T follicular helper cell (primary cell): ENCODE results near the gene AXIN2.
"Not testable (repeated sequence)": the region's sequence is repeated elsewhere in the genome, so short reads cannot be mapped to it uniquely, and the experiment has no call there.

Source experiments
- DNase-seq: peaks from one replicate; pipeline ENCODE4 v3.0.0-alpha.2; 2020; ENCODE audit warnings: low read depth

Gene AXIN2

DNA sequence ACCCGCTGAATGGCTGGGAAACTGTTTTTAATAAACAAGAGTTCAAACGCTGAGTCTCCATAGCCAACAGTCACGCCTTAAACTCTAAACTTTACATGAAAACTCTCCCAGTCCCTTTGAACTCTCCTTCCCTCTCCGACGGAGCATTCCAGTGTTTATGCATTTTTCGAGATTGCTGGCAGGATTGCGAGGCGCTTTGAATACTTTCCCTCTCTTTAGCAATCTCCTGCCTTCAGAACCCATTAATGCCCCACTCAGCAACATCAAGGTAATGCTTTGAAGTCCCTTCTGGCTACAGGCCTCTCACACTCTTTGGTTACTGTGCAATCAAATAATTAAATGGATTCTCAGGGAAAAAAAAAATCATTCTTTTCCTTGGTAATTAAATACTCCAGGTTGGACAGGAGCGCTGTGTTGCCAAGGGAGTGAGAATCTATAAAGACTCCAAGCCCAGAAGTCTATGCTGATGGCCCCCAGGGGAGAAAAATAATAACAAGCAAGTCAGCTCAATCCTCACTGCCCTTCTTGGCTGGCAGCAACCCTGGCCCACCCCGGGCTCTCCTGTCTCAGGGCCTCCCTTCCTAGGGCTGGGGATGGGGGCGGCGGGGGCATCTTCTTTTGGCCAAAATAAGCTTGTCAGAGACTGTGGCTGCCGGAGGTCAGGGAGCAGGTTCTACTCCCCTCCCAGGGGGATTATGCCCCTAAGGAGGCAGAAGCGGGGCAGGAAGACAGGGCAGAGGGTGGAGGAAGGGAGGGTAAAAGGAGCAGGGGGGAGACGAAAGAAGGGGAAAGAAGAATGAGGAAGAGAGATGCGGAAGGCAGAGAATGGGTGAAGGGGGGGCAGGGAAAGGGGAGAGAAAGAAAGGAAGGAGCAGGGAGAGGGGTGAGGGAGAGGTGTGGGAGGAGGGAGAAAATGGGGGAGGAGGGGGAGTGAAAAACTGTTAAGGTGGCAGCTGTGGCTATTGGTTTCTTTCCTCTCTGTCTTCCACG is 45.2 kb downstream of the AXIN2 start:
- no peak for DNase-seq

DNA sequence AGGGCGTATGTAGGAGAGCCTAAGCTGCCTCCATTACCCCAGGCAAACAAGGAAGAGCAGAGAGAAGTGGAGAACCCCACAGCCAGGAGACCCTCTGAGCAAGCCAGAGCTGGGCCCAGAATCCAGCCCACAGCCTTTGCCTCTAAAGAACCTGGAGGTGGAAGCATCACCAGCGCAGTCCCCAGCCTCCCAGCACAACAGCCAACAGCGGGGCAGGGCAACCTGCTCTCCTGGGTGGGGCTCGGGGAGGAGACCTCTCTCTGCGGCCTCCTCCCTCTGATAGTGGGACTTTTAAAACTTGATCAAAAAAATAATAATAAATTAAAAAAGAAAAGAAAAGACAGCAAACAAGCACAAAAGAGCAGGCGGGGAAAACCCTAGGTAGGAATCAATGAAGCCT is 45.9 kb downstream of the AXIN2 start:
- DNase-seq, result no peak

DNA sequence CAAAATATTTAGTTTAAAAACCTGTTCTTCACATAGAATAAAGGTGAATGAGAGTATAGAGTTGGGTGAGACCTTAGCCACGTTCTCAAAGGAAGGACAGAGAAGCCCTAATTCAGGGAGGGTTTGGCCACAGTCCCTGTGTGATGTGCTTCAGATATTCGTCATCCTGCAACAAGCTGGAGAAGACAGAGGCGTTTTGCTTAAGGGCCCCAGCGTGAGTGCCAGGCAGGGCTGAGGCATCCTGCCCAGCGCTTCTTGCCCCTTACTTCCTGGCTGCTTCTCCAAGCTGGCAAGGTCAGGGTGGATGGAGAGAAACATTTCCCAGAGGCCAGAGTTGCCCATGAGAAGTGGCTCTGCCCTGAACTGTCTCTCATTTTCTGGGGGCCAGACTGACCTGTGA is 46.9 kb downstream of the AXIN2 start:
- no peak for DNase-seq

DNA sequence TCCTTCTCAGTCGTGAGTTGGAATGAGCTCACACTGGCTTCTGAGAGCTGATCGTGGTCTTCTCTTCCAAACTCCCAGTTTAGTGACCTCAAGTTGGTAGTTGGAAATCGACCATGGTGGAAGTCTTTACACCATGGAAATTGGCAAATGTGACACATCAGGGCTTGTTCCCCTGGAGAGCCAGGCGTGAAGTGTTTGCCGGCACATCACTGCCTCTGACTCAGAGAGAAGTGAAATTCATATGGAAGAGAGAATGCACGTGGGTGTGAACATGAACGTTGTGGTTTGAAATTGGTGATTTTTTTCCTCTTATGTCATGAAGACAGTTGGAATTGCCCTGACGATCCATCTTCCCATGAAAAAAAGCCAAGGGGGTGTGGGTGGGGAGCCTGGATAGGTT is 47.4 kb downstream of the AXIN2 start:
- DNase-seq, result no peak

DNA sequence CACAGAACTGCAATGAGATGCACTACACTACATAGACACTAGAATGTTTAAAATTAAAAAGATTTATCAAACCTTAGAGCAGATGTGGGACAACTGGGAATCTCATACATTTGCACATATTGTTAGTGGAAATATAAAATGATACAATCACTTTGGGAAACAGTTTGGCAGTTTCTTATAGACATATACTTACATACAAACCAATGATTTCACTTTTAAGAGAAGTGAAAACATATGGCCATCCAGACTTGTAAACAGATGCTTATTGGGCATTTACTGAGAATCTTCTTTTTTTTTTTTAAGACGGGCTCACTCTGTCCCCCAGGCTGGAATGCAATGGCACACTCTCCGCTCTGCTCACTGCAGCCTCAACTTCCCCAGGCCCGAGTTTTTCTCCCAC is 50.1 kb downstream of the AXIN2 start:
- no peak for DNase-seq

DNA sequence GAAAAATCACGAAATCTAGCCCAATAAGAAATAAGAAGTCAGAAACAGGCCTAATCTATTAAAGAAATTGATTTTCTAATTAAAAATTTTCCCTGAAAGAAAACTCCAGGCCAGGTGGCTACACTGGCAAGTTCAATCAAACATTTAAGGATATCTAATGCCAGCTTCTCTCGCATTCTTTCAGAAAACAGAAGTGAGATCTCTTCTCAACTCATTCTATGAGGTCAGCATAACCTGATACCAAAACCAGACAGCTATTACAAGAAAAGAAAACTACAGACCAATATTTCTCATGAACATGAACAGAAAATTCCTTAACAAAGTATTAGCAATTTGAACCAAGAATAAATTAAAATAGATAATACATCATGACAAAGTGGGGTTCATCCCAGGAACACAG is 52.4 kb downstream of the AXIN2 start:
- no peak for DNase-seq

DNA sequence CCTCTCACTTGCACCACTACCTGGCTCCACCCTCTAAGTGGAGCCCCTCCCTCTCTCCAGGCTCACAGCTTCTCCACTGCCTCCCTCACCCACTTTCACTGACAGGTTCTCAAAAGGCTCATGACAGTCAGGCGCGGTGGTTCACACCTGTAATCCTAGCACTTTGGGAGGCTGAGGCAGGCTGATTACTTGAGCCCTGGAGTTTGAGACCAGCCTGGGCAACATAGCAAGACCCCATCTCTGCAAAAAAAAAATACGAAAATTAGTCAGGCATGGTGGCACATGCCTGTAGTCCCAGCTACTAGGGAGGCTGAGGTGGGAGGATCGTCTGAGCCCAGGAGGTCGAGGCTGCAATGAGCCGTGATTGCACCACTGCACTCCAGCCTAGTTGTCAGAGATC is 56.8 kb downstream of the AXIN2 start:
- not testable (repeated sequence) for DNase-seq

DNA sequence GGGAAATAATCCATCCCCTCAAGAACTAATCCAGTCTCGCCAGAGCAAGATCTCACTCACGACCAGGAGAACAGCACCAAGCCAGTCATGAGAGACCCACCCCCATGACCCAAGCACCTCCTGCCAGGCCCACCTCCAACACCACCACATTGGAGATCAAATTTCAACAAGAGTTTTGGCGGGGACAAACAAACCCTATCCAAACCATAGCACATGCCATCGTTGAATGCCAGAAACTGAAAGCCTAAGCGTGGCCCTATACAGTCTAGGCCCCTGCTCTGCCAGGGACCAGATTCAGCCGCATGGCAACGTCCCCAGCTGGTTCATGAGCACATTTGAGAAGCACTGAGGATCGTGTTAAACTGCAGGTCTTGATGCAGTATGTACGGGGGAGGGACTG is 57.3 kb downstream of the AXIN2 start:
- DNase-seq, result no peak

DNA sequence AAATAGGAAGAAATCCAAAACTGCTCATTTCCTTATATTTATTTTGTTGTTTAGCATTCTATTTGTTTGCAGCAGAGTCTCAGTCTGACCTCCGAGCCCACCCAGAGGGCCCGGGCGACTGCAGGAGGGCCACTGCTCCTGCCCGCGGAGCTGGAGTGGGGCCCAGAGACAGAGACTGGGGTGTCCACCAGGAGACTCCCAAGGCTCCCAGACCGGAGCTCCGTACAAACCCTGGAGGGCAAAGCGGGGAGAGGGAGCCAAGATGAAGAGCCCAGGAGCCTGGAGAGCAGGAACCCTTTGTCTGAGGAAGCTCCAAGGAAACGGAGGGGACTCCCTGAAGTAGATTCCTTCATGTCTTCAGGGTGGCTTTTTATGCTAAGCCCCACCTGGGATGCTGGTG is 57.9 kb downstream of the AXIN2 start:
- DNase-seq, result no peak

DNA sequence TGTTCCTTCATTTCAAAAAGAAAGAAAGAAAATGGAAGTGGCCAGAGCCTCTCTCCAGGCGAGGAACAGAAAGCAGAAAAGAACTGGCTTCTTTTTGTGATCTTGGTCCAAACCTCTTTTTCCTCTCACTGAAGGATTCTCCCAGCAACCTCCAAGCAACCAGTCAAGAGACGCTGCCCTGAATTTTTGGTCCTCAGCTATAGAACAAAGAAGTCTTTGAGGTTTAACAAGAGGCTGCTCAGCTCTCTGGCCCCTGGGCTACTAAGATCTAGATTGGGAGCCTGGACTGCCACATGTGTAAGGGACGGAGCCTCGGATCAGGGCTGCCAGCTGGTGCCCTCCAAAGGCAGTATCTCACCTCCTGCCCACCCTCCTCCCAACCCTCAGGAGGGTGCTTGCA is 62.6 kb downstream of the AXIN2 start:
- DNase-seq, result no peak

DNA sequence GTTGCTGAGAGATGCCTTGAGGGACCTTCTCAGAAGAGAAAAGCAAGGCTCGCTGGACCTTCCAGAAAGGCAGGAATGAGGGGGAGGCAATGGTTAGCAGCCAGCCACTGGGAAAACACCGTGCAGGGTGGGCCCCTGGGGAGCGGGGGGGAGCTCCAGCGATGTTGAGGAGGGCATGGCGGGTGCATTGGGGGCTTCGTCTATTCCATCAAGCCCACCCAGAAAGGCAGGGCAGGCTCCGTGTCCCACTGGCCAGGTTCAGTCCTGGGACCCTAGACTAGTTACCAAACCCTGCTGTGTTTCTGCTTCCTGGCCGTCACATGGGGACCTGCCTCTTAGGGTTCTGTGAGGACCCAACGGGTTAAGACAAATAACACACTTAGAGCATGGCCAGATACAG is 64.6 kb downstream of the AXIN2 start:
- no peak for DNase-seq

DNA sequence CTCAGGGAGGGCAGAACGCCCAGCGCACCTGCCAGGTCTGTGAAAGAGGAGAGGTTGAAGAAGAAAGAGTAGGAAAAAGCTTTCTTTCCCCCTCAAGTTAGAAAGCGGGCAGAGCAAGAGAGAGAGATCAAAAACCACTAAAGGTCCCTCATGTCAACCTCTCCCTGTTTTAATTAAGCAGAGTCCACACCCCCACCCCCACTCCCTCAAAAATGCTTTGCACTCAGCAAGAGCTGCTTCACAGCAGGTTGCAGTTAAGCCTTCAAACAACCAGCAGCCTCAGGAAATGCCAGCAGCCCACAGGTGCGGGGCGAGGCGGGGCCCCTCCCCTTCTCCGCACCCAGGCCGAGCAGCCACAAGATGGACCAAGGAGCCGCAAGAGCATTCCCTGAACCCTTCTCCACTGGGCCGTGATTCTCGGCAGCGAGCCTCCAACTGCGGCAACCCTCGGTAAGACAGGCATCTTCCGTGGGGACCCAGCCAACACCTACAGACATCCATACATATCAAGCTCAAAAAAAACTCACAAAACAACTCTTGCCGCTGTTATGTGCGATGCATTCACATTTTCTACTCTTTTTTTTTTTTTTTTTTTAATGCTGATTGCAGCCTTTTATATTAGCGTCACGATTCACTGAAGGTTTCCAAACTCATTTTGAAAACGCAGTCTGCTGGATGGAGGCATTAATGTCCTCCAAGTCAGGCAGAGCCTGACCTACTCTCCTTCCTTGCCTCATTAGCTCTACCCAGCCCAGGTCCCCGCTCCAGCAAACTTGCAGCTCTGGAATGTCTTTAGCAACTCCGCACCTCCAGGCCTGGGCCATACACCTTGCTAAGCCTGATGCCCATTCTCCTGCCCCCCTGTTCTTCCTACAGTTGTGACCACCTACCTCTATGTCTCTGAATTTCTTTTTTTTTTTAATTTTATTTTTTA is 66.1 kb downstream of the AXIN2 start:
- DNase-seq, result no peak

DNA sequence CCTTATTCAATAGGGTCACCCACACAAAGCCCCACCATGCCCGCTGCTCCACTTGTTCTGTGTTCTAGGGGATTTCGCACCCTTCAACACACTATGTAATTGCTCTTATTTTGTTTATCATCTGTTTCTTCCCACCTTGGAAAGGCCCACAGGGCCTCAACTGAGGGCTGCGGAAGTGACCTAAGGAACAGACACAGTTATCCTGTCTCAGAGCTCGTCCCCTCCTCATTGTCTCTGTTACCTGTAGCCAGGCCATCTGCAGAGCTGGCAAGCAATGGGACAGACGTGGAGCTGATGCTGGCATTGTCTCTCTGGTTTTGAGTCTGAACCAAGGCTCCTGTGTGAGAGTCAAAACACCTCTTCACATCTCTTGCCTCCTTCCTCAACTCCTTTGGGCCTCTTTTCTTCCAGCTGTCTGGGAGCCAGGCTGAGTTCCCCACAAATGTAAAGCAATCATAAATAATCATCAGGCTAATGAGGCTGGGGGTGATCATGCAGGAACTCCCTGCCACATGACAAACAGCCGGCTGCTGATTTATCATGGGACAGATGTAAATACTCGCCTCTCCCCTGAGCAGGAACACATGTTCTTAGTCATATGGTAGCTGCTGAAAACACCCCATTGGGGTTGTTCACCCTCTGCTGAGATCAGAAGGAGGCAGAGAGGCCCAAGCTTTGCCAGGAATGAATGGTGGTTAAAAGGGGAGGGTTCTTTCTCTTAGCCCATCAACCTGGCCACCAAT is 71.9 kb downstream of the AXIN2 start:
- DNase-seq, result no peak

DNA sequence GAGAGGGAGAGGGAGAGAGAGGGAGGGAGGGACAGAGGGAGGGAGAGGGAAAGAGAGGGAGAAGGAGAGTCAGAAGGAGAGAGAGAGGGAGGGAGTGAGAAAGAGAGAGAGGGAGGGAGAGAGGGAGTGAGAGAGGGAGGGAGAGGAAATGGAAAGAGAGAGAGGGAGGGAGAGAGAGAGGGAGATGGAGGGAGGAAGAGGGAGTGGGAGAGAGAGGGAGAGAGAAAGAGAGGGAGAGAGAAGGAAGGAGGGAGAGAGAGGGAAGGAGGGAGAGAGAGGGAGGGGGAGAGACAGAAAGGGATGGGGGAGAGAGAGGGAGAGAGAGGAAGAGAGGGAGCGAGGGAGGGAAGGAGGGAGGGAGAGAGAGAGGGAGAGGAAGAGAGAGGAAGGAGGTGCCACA is 72.8 kb downstream of the AXIN2 start:
- DNase-seq, result no peak

DNA sequence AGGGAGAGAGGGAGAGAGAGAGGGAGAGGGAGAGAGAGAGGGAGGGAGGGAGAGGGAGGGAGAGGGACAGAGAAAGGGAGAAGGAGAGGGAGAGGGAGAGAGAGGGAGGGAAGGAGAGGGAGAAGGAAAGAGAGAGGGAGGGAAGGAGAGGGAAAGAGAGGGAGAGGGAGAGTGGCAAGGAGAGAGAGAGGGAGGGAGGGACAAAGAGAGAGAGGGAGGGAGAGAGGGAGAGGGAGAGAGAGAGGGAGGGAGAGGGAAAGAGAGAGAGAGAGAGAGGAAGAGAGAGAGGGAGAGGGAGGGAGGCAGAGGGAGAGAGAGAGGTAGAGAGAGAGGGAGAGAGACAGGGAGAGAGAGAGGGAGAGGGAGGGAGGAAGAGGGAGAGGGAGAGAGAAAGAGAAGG is 73.5 kb downstream of the AXIN2 start:
- DNase-seq, result no peak

DNA sequence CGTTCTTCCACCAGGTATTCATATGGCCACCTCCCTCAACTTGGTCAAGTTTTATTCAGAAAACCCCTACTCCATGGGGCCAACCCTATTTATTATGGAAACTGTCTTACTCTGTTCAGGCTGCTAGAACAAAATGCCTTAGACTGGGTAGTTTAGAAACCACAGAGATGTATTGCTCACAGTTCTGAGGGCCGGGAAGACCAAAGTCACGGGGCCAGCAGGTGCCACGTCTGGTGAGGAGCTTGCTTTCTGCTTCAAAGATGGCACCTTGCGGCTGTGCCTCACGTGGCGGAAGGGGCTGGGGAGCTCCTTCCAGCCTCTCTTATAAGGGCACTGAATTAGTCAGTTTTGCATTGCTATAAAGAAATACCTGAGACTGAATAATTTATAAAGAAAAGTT is 74.3 kb downstream of the AXIN2 start:
- no peak for DNase-seq

DNA sequence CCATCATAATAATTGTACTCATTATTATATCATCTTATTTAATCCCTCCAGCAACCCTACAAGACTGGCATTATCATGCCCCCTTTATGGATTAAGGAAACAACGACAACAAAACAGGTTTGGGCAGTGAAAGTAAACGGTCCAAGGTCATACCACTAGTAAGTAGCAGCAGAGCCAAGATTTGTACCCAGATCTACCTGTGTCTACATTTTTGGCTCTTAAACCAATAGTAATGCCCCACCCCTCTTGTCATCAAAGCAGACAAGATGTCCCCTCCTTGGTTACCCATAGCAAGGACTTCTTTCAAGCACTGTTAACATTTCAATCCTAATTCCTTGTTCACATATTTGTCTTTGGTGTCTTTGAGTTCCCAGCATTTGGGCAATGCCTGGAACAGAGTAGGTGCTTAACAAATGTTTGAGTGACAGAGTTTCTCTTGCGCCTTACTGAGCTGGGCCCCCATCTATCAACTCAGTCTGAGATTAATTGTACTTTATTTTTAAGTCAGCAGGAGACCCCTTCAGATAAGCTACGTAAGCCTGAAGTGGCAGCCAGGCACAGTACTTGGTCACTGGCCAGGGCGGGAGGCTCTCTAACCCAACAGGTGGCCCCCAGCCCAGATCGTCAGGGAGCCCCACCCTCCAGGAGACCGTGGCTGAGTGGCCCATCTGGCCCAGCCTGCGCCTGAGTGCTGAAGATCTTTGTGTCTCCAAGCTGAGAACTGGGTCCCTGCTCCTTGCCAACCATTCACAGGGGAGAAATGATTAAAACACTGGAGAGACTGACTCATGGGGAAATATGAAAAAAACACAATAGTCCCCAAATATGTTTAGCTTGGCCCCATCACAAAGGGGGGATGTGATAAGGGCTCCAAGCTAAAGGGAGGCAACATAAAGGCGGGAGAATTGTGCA is 75.8 kb downstream of the AXIN2 start:
- no peak for DNase-seq

DNA sequence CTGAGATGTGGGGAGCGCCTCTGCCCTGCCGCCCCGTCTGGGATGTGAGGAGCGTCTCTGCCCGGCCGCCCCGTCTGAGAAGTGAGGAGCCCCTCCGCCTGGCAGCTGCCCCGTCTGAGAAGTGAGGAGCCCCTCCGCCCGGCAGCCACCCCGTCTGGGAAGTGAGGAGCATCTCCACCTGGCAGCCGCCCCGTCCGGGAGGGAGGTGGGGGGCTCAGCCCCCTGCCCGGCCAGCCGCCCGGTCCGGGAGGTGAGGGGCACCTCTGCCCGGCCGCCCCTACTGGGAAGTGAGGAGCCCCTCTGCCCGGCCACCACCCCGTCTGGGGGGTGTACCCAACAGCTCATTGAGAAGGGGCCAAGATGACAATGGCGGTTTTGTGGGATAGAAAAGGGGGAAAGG is 77.0 kb downstream of the AXIN2 start:
- not testable (repeated sequence) for DNase-seq

DNA sequence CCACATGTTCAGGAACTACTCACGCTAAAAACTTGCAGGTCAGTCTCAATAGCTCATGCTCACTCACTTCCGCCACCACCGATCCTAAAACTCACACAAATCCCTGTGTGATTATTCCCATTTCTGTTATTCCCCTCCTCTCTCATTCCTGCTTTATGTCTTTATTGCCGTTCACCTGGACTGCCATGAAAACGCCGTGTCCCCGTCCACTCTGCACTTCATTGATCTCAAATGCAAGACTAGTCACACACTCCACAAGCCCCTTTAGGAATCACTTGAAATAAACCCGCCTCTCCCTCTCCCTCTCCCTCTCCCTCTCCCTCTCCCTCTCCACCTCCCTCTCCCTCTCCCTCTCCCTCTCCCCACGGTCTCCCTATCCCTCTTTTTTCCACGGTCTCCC is 78.0 kb downstream of the AXIN2 start:
- no peak for DNase-seq

DNA sequence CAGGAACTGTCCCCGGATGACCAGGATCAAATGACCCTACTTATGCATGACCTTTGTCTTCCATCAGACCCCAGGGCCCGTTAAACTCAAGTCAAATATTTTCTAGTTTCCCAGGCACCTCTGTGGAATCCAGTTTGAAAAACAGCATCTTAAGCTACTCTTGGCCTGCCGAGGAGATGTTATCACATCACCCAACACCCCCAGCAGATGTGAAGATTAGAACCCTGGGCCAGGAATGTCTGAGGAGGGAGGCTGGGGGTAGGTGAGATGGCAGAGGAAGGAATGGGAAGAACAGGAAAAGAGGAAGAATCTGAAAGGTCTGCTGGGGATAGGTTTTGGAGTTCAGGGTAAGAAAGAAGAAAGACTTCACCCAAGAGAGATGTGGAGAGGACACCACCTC is 79.2 kb downstream of the AXIN2 start:
- DNase-seq, result no peak

DNA sequence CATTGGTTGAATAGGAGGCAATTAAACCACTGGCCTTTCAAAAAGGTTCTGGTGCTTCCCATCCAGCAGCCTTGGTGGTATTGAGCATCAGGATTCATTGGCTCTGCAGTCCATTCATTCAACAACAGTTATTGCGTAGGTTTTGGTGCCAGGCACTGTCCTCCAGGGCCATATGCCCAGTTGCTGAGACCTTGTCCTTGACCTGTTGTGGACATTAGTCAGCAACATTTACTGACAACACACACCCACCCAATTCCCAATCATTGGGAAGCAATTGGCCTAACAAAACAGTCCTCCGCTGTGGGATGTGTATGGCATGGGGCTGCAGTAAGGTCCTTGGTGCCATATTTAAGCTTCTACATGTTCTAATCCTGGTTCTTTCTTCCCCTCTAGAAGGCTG is 82.2 kb downstream of the AXIN2 start:
- DNase-seq, result no peak
